Stimulated activated CD4-positive, alpha-beta T cell treated with anti-CD3 and anti-CD28 coated beads, Interleukin-1b, Interleukin-23, amount 100 ng/mL, for 24 hours (primary cell): ENCODE results near the gene CRYZL1.

Experiments
- DNase-seq, 4 experiments: peaks; one replicate each; pipeline ENCODE4 v3.0.0-alpha.2; 2020; ENCODE audit warnings: low read depth in 4 of 4, low spot score in 1 of 4

CRYZL1 gene

GRCh38 chr21:33542640-33543504 is 98.7 kb downstream of the CRYZL1 start, which contains the start of gene SON:
Gene SON, plus strand, starts transcription at chr21:33543038. Its CDS starts 55 bp downstream, at chr21:33543093.
- peak; percentile 81 to 97 (median 94) for DNase-seq

- peak; percentile 64 to 79 (median 74) for DNase-seq
Measured at GRCh38 chr21:33541756-33542639, 99.5 kb downstream of the CRYZL1 start, which contains the start of gene GART. Gene GART, minus strand, starts transcription at chr21:33542117. Its CDS starts 2,802 bp downstream, at chr21:33539315.

- DNase-seq, result no peak
Measured at GRCh38 chr21:33541105-33541711, 100.3 kb downstream of the CRYZL1 start.

GRCh38 chr21:33540711-33541104 is 100.8 kb downstream of the CRYZL1 start:
- no peak for DNase-seq

- DNase-seq, result no peak
Measured at GRCh38 chr21:33539616-33540015, 101.9 kb downstream of the CRYZL1 start.
